Caco-2 (cell line): Measurements from ENCODE around the gene SCRN1. TPM values are rescaled to one million over a fixed set of nuclear protein-coding genes. Genes with fewer than 3 reads are reported as not detected.

Source experiments
- BruUV-seq: library from RNA; stranded (reverse); fragments of 400-500 nt; replicated peaks from 2 replicates; lab custom pipeline; 2021; lab: Mats Ljungman, UMichigan
- CTCF ChIA-PET: fragments of 300-600 bp; sonication (Branson Sonifier 250); formaldehyde crosslinking; loops from one replicate; lab custom pipeline; 2022; ENCODE audit warnings: antibody characterized with exemption; lab: Charles Lee
- POLR2A ChIA-PET: fragments of 300-600 bp; sonication (Branson Sonifier 250); formaldehyde crosslinking; loops from one replicate; lab custom pipeline; 2022; ENCODE audit warnings: antibody characterized with exemption; lab: Charles Lee
- DNase-seq, 2 experiments: peaks; one replicate each; pipeline versions ENCODE4 v3.0.0 to v3.0.0-alpha.2; 2020 to 2022
- H3K27me3 ChIP-seq: replicated peaks from 2 replicates; pipeline ENCODE4 v1.6.0; 2011; ENCODE audit warnings: low read length; ENCODE audit not compliant: control insufficient read depth, insufficient read depth
- H3K36me3 ChIP-seq: 2 replicates; pipeline ENCODE4 v1.5.1; 2011; ENCODE audit warnings: low read length; ENCODE audit not compliant: control insufficient read depth, insufficient read depth
- H3K4me1 ChIP-seq: fragments of 250-450 bp; sonication (Bioruptor Pico); 2 replicates; pipeline ENCODE4 v1.5.1; 2020; ENCODE audit warnings: mild to moderate bottlenecking
- H3K4me3 ChIP-seq: 2 replicates; pipeline ENCODE4 v1.5.1; 2011; ENCODE audit warnings: low read depth, mild to moderate bottlenecking, control low read depth, low read length
- H3K9me3 ChIP-seq: fragments of 250-450 bp; sonication (Bioruptor Pico); 2 replicates; pipeline ENCODE4 v1.5.1; 2020; ENCODE audit warnings: mild to moderate bottlenecking, moderate library complexity
- H3K27ac Mint-ChIP-seq: one replicate; pipeline ENCODE4 v1.8.0; 2022; ENCODE audit warnings: mixed read lengths; ENCODE audit not compliant: unreplicated experiment
- H3K27me3 Mint-ChIP-seq: one replicate; pipeline ENCODE4 v1.8.0; 2022; ENCODE audit warnings: mixed read lengths; ENCODE audit not compliant: insufficient read depth, unreplicated experiment
- H3K36me3 Mint-ChIP-seq: one replicate; pipeline ENCODE4 v1.8.0; 2022; ENCODE audit warnings: mild to moderate bottlenecking, mixed read lengths; ENCODE audit not compliant: insufficient read depth, unreplicated experiment
- H3K4me1 Mint-ChIP-seq: one replicate; pipeline ENCODE4 v1.8.0; 2022; ENCODE audit warnings: low read depth, mixed read lengths; ENCODE audit not compliant: unreplicated experiment
- H3K4me3 Mint-ChIP-seq: one replicate; pipeline ENCODE4 v1.8.0; 2022; ENCODE audit warnings: mild to moderate bottlenecking, moderate library complexity, mixed read lengths; ENCODE audit not compliant: unreplicated experiment
- H3K9me3 Mint-ChIP-seq: one replicate; pipeline ENCODE4 v1.8.0; 2022; ENCODE audit warnings: mixed read lengths; ENCODE audit not compliant: unreplicated experiment
- CTCF ChIP-seq, 2 experiments: fragments of 200-600 bp in 1 of 2; IDR thresholded peaks; 1 replicate in 1 of 2; 2 replicates in 1 of 2; pipeline versions ENCODE4 v1.5.1 to v1.8.0; 2011 to 2022; ENCODE audit warnings: antibody characterized with exemption in 1 of 2, control low read depth in 1 of 2, inconsistent platforms in 1 of 2, low read depth in 1 of 2, low read length in 1 of 2, mild to moderate bottlenecking in 1 of 2, moderate library complexity in 1 of 2; ENCODE audit not compliant: insufficient read depth in 1 of 2, severe bottlenecking in 1 of 2, unreplicated experiment in 1 of 2
- intact Hi-C: fragments of 100-400 bp; cut with micrococcal nuclease; formaldehyde crosslinking; loops from one replicate; pipeline ENCODE4 v1.10.0; 2022; ENCODE audit not compliant: unreplicated experiment
- total RNA-seq: library from RNA; stranded (reverse); gene quantifications from 2 replicates; pipeline ENCODE4 v1.2.3, GENCODE V29; 2022

The SCRN1 gene
- total RNA-seq, 1 experiment from 2014 or later, result 92.9 TPM

GRCh38 chr7:29970158-29970557 is 19.4 kb downstream of the SCRN1 start:
- TF ChIP-seq CTCF (IDR thresholded peaks at IDR 0.05; ENCODE audit: insufficient read depth in 1 of 2, low read depth in 1 of 2, low read length in 1 of 2, severe bottlenecking in 1 of 2, unreplicated experiment in 1 of 2), result no peak
- Histone ChIP-seq H3K27me3 (no peaks in the 10 kb centered on the region), H3K4me1 (0 out of 2 replicates have a peak, but pooled peaks cover 8% of the 10 kb centered on the region), H3K36me3 (no peaks in the 10 kb centered on the region; the same call in none of the 2 replicates), H3K4me3 (no peak overlapping the region), H3K9me3 (no peaks in the 10 kb centered on the region)
- H3K27ac Mint-ChIP-seq, result no peak overlapping the region
- intact Hi-C loops, result no loop called here
- H3K27me3 Mint-ChIP-seq, result no peaks in the 10 kb centered on the region
- H3K9me3 Mint-ChIP-seq, result no peaks in the 10 kb centered on the region
- no TSS peak for BruUV-seq
- no peak overlapping the region for H3K4me3 Mint-ChIP-seq
- peaks cover 21% of the 10 kb centered on the region for H3K4me1 Mint-ChIP-seq
- DNase-seq, result no peak
- POLR2A ChIA-PET, result no interaction called here
- H3K36me3 Mint-ChIP-seq, result peaks cover 19% of the 10 kb centered on the region
- CTCF ChIA-PET, result no interaction called here

- Histone ChIP-seq H3K36me3 (no peaks in the 10 kb centered on the region; the same call in none of the 2 replicates), H3K9me3 (no peaks in the 10 kb centered on the region), H3K4me1 (0 out of 2 replicates have a peak, but pooled peaks cover 8% of the 10 kb centered on the region), H3K4me3 (no peak overlapping the region), H3K27me3 (no peaks in the 10 kb centered on the region)
- BruUV-seq, result no TSS peak
- no peak overlapping the region for H3K27ac Mint-ChIP-seq
- no peaks in the 10 kb centered on the region for H3K27me3 Mint-ChIP-seq
- TF ChIP-seq CTCF (IDR thresholded peaks at IDR 0.05; ENCODE audit: insufficient read depth in 1 of 2, low read depth in 1 of 2, low read length in 1 of 2, severe bottlenecking in 1 of 2, unreplicated experiment in 1 of 2), result no peak
- no peak overlapping the region for H3K4me3 Mint-ChIP-seq
- DNase-seq, result no peak
- intact Hi-C loops, result no loop called here
- H3K9me3 Mint-ChIP-seq, result no peaks in the 10 kb centered on the region
- ChIA-PET CTCF (no interaction called here), POLR2A (no interaction called here)
- H3K36me3 Mint-ChIP-seq, result peaks cover 19% of the 10 kb centered on the region
- peaks cover 21% of the 10 kb centered on the region for H3K4me1 Mint-ChIP-seq
These were observed 19.9 kb downstream of the SCRN1 start for GRCh38 chr7:29969738-29970137.

DNA sequence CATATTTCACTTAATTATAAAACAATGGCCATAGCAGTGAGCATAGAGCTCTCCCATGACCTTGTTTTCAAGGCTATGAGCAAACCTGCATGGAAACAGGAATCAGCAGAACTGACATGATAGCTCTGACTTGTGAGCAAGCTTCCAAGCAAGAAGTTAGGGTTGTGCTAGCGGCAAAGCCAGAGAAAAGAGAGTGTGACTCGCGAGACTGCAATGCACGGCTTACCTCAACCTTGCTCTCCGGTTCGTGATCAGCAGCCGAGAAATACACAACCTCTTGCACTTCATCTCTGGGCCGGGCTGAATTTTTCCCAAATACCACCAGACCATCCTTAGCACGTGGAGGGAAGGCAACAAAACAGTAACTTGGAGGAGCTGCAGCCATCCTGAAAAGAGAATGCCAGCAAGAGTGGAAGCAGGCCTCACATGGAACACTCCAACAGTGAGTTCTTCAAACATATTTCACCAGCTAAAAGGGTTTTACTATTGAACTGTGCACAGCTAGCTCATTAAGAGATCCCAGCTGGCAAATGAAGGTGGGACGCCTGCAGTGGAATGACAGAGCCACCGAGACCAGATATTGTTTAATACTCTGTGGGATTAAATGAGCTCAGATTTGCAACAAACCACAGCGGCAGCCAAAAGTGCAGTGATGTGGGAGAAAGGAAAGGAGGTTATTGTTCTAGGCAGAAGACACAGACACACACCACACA is 20.8 kb downstream of the SCRN1 start:
- no peaks in the 10 kb centered on the region for H3K27me3 Mint-ChIP-seq
- POLR2A ChIA-PET, result interaction anchor here (0.5 kb wide), 1 partner anchor 21 kb away, joined by 3 read pairs; the partner anchor contains the start of gene SCRN1
- no peaks in the 10 kb centered on the region for H3K27me3 ChIP-seq
- no peaks in the 10 kb centered on the region for H3K9me3 Mint-ChIP-seq
- no peak for TF ChIP-seq CTCF (IDR thresholded peaks at IDR 0.05; ENCODE audit: insufficient read depth in 1 of 2, low read depth in 1 of 2, low read length in 1 of 2, severe bottlenecking in 1 of 2, unreplicated experiment in 1 of 2)
- H3K27ac Mint-ChIP-seq, result no peak overlapping the region
- no peak overlapping the region for H3K4me3 Mint-ChIP-seq
- CTCF ChIA-PET, result no interaction called here
- H3K4me3 ChIP-seq, result no peak overlapping the region
- intact Hi-C loops, result no loop called here
- no TSS peak for BruUV-seq
- H3K9me3 ChIP-seq, result no peaks in the 10 kb centered on the region
- peaks cover 19% of the 10 kb centered on the region for H3K36me3 Mint-ChIP-seq
- H3K4me1 Mint-ChIP-seq, result peaks cover 21% of the 10 kb centered on the region
- DNase-seq, result no peak
- H3K4me1 ChIP-seq, result 0 out of 2 replicates have a peak, but pooled peaks cover 8% of the 10 kb centered on the region
- no peaks in the 10 kb centered on the region; the same call in none of the 2 replicates for H3K36me3 ChIP-seq
